T-helper 2 cell (primary cell): ENCODE measurements around the gene CNTN5.

Source experiments
- DNase-seq, 5 experiments: peaks; one replicate each; pipeline versions ENCODE4 v3.0.0 to v3.0.0-alpha.2; 2012 to 2022

The CNTN5 gene

GRCh38 chr11:100119176-100119575 is 1098.4 kb downstream of the CNTN5 start:
- DNase-seq, result no peak

GRCh38 chr11:100133114-100133513 is 1112.4 kb downstream of the CNTN5 start:
- no peak for DNase-seq

GRCh38 chr11:100141201-100141600 is 1120.5 kb downstream of the CNTN5 start:
- DNase-seq, result no peak

GRCh38 chr11:100151944-100152343 is 1131.2 kb downstream of the CNTN5 start:
- DNase-seq, result no peak

- no peak for DNase-seq
These were observed 1132.0 kb downstream of the CNTN5 start for GRCh38 chr11:100152766-100153165.

- DNase-seq, result no peak
These were observed 1142.7 kb downstream of the CNTN5 start for GRCh38 chr11:100163471-100163870.

GRCh38 chr11:100174881-100175280 is 1154.1 kb downstream of the CNTN5 start:
- DNase-seq, result no peak

- no peak for DNase-seq
These were observed 1155.7 kb downstream of the CNTN5 start for GRCh38 chr11:100176456-100176855.

GRCh38 chr11:100177651-100178050 is 1156.9 kb downstream of the CNTN5 start:
- DNase-seq, result no peak

- no peak for DNase-seq
These were observed 1161.6 kb downstream of the CNTN5 start for GRCh38 chr11:100182350-100182749.

GRCh38 chr11:100182927-100183326 is 1162.2 kb downstream of the CNTN5 start:
- no peak for DNase-seq

- no peak for DNase-seq
These were observed 1164.8 kb downstream of the CNTN5 start for GRCh38 chr11:100185588-100185987.

- DNase-seq, result no peak
These were observed 1167.5 kb downstream of the CNTN5 start for GRCh38 chr11:100188137-100188783.

GRCh38 chr11:100190395-100190794 is 1169.6 kb downstream of the CNTN5 start:
- no peak for DNase-seq

GRCh38 chr11:100192181-100192580 is 1171.4 kb downstream of the CNTN5 start:
- no peak for DNase-seq

- DNase-seq, result no peak
These were observed 1183.0 kb downstream of the CNTN5 start for GRCh38 chr11:100203789-100204188.

GRCh38 chr11:100205926-100206325 is 1185.2 kb downstream of the CNTN5 start:
- no peak for DNase-seq

GRCh38 chr11:100208207-100208606 is 1187.5 kb downstream of the CNTN5 start:
- DNase-seq, result no peak

GRCh38 chr11:100214791-100215190 is 1194.0 kb downstream of the CNTN5 start:
- DNase-seq, result no peak

- DNase-seq, result no peak
These were observed 1200.1 kb downstream of the CNTN5 start for GRCh38 chr11:100220801-100221200.

GRCh38 chr11:100221791-100222190 is 1201.0 kb downstream of the CNTN5 start:
- DNase-seq, result no peak

- no peak for DNase-seq
These were observed 1203.8 kb downstream of the CNTN5 start for GRCh38 chr11:100224541-100225034.

GRCh38 chr11:100229086-100229485 is 1208.3 kb downstream of the CNTN5 start:
- DNase-seq, result no peak

GRCh38 chr11:100232006-100232405 is 1211.3 kb downstream of the CNTN5 start:
- no peak for DNase-seq

- DNase-seq, result no peak
These were observed 1214.3 kb downstream of the CNTN5 start for GRCh38 chr11:100235085-100235484.
